NCI-H2171 (cell line): ENCODE results near the gene F5.
"Not testable (repeated sequence)": the region's sequence is repeated elsewhere in the genome, so short reads cannot be mapped to it uniquely, and the experiment has no call there.

Experiments
- DNase-seq: peaks from one replicate; lab custom pipeline; 2025; lab: John Stamatoyannopoulos, UW

Gene F5

GRCh38 chr1:169538998-169539871 lies 47.0 kb downstream of the F5 start:
- no peak for DNase-seq

- DNase-seq: no peak
These were observed 51.6 kb downstream of the F5 start for GRCh38 chr1:169534653-169535052.

- DNase-seq: not testable (repeated sequence)
These were observed 52.6 kb downstream of the F5 start for GRCh38 chr1:169533528-169534190.

GRCh38 chr1:169530448-169530847 lies 55.8 kb downstream of the F5 start:
- no peak for DNase-seq

- DNase-seq: no peak
These were observed 57.1 kb downstream of the F5 start for GRCh38 chr1:169529068-169529642.

- no peak for DNase-seq
These were observed 57.8 kb downstream of the F5 start for GRCh38 chr1:169528215-169529067.

- DNase-seq: no peak
These were observed 58.6 kb downstream of the F5 start for GRCh38 chr1:169527451-169528214.

GRCh38 chr1:169527001-169527400 lies 59.3 kb downstream of the F5 start:
- no peak for DNase-seq

- no peak for DNase-seq
These were observed 60.0 kb downstream of the F5 start for GRCh38 chr1:169526120-169526832.

- DNase-seq: no peak
These were observed 60.9 kb downstream of the F5 start for GRCh38 chr1:169525391-169525790.

- no peak for DNase-seq
These were observed 62.4 kb downstream of the F5 start for GRCh38 chr1:169523904-169524303.

GRCh38 chr1:169521226-169521625 lies 65.1 kb downstream of the F5 start:
- no peak for DNase-seq

- no peak for DNase-seq
These were observed 68.6 kb downstream of the F5 start for GRCh38 chr1:169517558-169518186.

- DNase-seq: no peak
These were observed 70.6 kb downstream of the F5 start for GRCh38 chr1:169515641-169516040.

- no peak for DNase-seq
These were observed 71.6 kb downstream of the F5 start for GRCh38 chr1:169514566-169515270.

- DNase-seq: no peak
These were observed 73.1 kb downstream of the F5 start for GRCh38 chr1:169513208-169513607.

GRCh38 chr1:169511316-169512005 lies 74.8 kb downstream of the F5 start:
- no peak for DNase-seq

- DNase-seq: no peak
These were observed 76.2 kb downstream of the F5 start for GRCh38 chr1:169510060-169510459.

GRCh38 chr1:169509354-169509753 lies 76.9 kb downstream of the F5 start:
- no peak for DNase-seq
